Measurements from ENCODE around the gene EYA2.

EYA2 gene
- 0 reads per million in 3 donors for total RNA-seq

- Histone ChIP-seq H3K4me3 (ENCODE audit: insufficient read depth, low read depth, low read length, poor library complexity, severe bottlenecking) (no peak within 1 kb of the TSS), H3K27ac (ENCODE audit: insufficient read depth, low read length, poor library complexity, severe bottlenecking) (no peak within 1 kb of the TSS), H3K27me3 (replicated peaks; ENCODE audit: control insufficient read depth, insufficient read depth, low read length, poor library complexity, severe bottlenecking) (peaks cover 9% of the 10 kb centered on the region), H3K36me3 (ENCODE audit: control insufficient read depth, insufficient read depth, low read length) (no peaks in the 10 kb centered on the region), H3K9me3 (ENCODE audit: control insufficient read depth, low read length) (no peaks in the 10 kb centered on the region), H3K4me1 (ENCODE audit: control insufficient read depth, insufficient read depth, low read length, poor library complexity, severe bottlenecking) (no peaks in the 10 kb centered on the region)
- no peak for DNase-seq
These were observed at the start of gene EYA2 for GRCh38 chr20:46894579-46894958. EYA2 (plus strand) TSS chr20:46894843; CDS start chr20:46990011, 95,168 bp downstream.

GRCh38 chr20:46844965-46845364, 49.7 kb upstream of the EYA2 start:
- no peak overlapping the region for H3K4me3 ChIP-seq (ENCODE audit: insufficient read depth, low read depth, low read length, poor library complexity, severe bottlenecking)
- no peaks in the 10 kb centered on the region for H3K36me3 ChIP-seq (ENCODE audit: control insufficient read depth, insufficient read depth, low read length)
- no peaks in the 10 kb centered on the region for H3K4me1 ChIP-seq (ENCODE audit: control insufficient read depth, insufficient read depth, low read length, poor library complexity, severe bottlenecking)
- DNase-seq: no peak
- H3K9me3 ChIP-seq (ENCODE audit: control insufficient read depth, low read length): no peaks in the 10 kb centered on the region
- H3K27ac ChIP-seq (ENCODE audit: insufficient read depth, low read length, poor library complexity, severe bottlenecking): no peak overlapping the region
- no peaks in the 10 kb centered on the region for H3K27me3 ChIP-seq (replicated peaks; ENCODE audit: control insufficient read depth, insufficient read depth, low read length, poor library complexity, severe bottlenecking)

GRCh38 chr20:46849269-46849668, 45.4 kb upstream of the EYA2 start:
- Histone ChIP-seq H3K27ac (ENCODE audit: insufficient read depth, low read length, poor library complexity, severe bottlenecking) (no peak overlapping the region), H3K4me1 (ENCODE audit: control insufficient read depth, insufficient read depth, low read length, poor library complexity, severe bottlenecking) (no peaks in the 10 kb centered on the region), H3K9me3 (ENCODE audit: control insufficient read depth, low read length) (no peaks in the 10 kb centered on the region), H3K27me3 (replicated peaks; ENCODE audit: control insufficient read depth, insufficient read depth, low read length, poor library complexity, severe bottlenecking) (no peaks in the 10 kb centered on the region), H3K4me3 (ENCODE audit: insufficient read depth, low read depth, low read length, poor library complexity, severe bottlenecking) (no peak overlapping the region), H3K36me3 (ENCODE audit: control insufficient read depth, insufficient read depth, low read length) (no peaks in the 10 kb centered on the region)
- DNase-seq: no peak

GRCh38 chr20:46849751-46850150, 44.9 kb upstream of the EYA2 start:
- Histone ChIP-seq H3K27ac (ENCODE audit: insufficient read depth, low read length, poor library complexity, severe bottlenecking) (no peak overlapping the region), H3K9me3 (ENCODE audit: control insufficient read depth, low read length) (no peaks in the 10 kb centered on the region), H3K27me3 (replicated peaks; ENCODE audit: control insufficient read depth, insufficient read depth, low read length, poor library complexity, severe bottlenecking) (no peaks in the 10 kb centered on the region), H3K4me1 (ENCODE audit: control insufficient read depth, insufficient read depth, low read length, poor library complexity, severe bottlenecking) (no peaks in the 10 kb centered on the region), H3K36me3 (ENCODE audit: control insufficient read depth, insufficient read depth, low read length) (no peaks in the 10 kb centered on the region), H3K4me3 (ENCODE audit: insufficient read depth, low read depth, low read length, poor library complexity, severe bottlenecking) (no peak overlapping the region)
- no peak for DNase-seq

- DNase-seq: no peak
- H3K36me3 ChIP-seq (ENCODE audit: control insufficient read depth, insufficient read depth, low read length): no peaks in the 10 kb centered on the region
- H3K27me3 ChIP-seq (replicated peaks; ENCODE audit: control insufficient read depth, insufficient read depth, low read length, poor library complexity, severe bottlenecking): no peaks in the 10 kb centered on the region
- H3K27ac ChIP-seq (ENCODE audit: insufficient read depth, low read length, poor library complexity, severe bottlenecking): no peak overlapping the region
- H3K4me3 ChIP-seq (ENCODE audit: insufficient read depth, low read depth, low read length, poor library complexity, severe bottlenecking): no peak overlapping the region
- H3K4me1 ChIP-seq (ENCODE audit: control insufficient read depth, insufficient read depth, low read length, poor library complexity, severe bottlenecking): no peaks in the 10 kb centered on the region
- no peaks in the 10 kb centered on the region for H3K9me3 ChIP-seq (ENCODE audit: control insufficient read depth, low read length)
These were observed 44.2 kb upstream of the EYA2 start for GRCh38 chr20:46850416-46850815.

GRCh38 chr20:46850896-46851295, 43.7 kb upstream of the EYA2 start:
- no peaks in the 10 kb centered on the region for H3K4me1 ChIP-seq (ENCODE audit: control insufficient read depth, insufficient read depth, low read length, poor library complexity, severe bottlenecking)
- no peak for DNase-seq
- H3K27me3 ChIP-seq (replicated peaks; ENCODE audit: control insufficient read depth, insufficient read depth, low read length, poor library complexity, severe bottlenecking): no peaks in the 10 kb centered on the region
- no peak overlapping the region for H3K27ac ChIP-seq (ENCODE audit: insufficient read depth, low read length, poor library complexity, severe bottlenecking)
- no peaks in the 10 kb centered on the region for H3K36me3 ChIP-seq (ENCODE audit: control insufficient read depth, insufficient read depth, low read length)
- H3K4me3 ChIP-seq (ENCODE audit: insufficient read depth, low read depth, low read length, poor library complexity, severe bottlenecking): no peak overlapping the region
- H3K9me3 ChIP-seq (ENCODE audit: control insufficient read depth, low read length): no peaks in the 10 kb centered on the region

GRCh38 chr20:46851746-46852145, 42.9 kb upstream of the EYA2 start:
- no peaks in the 10 kb centered on the region for H3K27me3 ChIP-seq (replicated peaks; ENCODE audit: control insufficient read depth, insufficient read depth, low read length, poor library complexity, severe bottlenecking)
- H3K9me3 ChIP-seq (ENCODE audit: control insufficient read depth, low read length): no peaks in the 10 kb centered on the region
- H3K4me3 ChIP-seq (ENCODE audit: insufficient read depth, low read depth, low read length, poor library complexity, severe bottlenecking): no peak overlapping the region
- H3K36me3 ChIP-seq (ENCODE audit: control insufficient read depth, insufficient read depth, low read length): no peaks in the 10 kb centered on the region
- H3K4me1 ChIP-seq (ENCODE audit: control insufficient read depth, insufficient read depth, low read length, poor library complexity, severe bottlenecking): no peaks in the 10 kb centered on the region
- DNase-seq: no peak
- no peak overlapping the region for H3K27ac ChIP-seq (ENCODE audit: insufficient read depth, low read length, poor library complexity, severe bottlenecking)

GRCh38 chr20:46852313-46852712, 42.3 kb upstream of the EYA2 start:
- no peaks in the 10 kb centered on the region for H3K27me3 ChIP-seq (replicated peaks; ENCODE audit: control insufficient read depth, insufficient read depth, low read length, poor library complexity, severe bottlenecking)
- H3K4me1 ChIP-seq (ENCODE audit: control insufficient read depth, insufficient read depth, low read length, poor library complexity, severe bottlenecking): no peaks in the 10 kb centered on the region
- no peaks in the 10 kb centered on the region for H3K36me3 ChIP-seq (ENCODE audit: control insufficient read depth, insufficient read depth, low read length)
- no peak for DNase-seq
- no peak overlapping the region for H3K27ac ChIP-seq (ENCODE audit: insufficient read depth, low read length, poor library complexity, severe bottlenecking)
- H3K9me3 ChIP-seq (ENCODE audit: control insufficient read depth, low read length): no peaks in the 10 kb centered on the region
- H3K4me3 ChIP-seq (ENCODE audit: insufficient read depth, low read depth, low read length, poor library complexity, severe bottlenecking): no peak overlapping the region

GRCh38 chr20:46853926-46854325, 40.7 kb upstream of the EYA2 start:
- H3K9me3 ChIP-seq (ENCODE audit: control insufficient read depth, low read length): no peaks in the 10 kb centered on the region
- H3K4me1 ChIP-seq (ENCODE audit: control insufficient read depth, insufficient read depth, low read length, poor library complexity, severe bottlenecking): no peaks in the 10 kb centered on the region

GRCh38 chr20:46857061-46857831, 37.4 kb upstream of the EYA2 start:
- Histone ChIP-seq H3K4me3 (ENCODE audit: insufficient read depth, low read depth, low read length, poor library complexity, severe bottlenecking) (no peak overlapping the region), H3K4me1 (ENCODE audit: control insufficient read depth, insufficient read depth, low read length, poor library complexity, severe bottlenecking) (no peaks in the 10 kb centered on the region), H3K27ac (ENCODE audit: insufficient read depth, low read length, poor library complexity, severe bottlenecking) (no peak overlapping the region), H3K27me3 (replicated peaks; ENCODE audit: control insufficient read depth, insufficient read depth, low read length, poor library complexity, severe bottlenecking) (no peaks in the 10 kb centered on the region), H3K9me3 (ENCODE audit: control insufficient read depth, low read length) (no peaks in the 10 kb centered on the region), H3K36me3 (ENCODE audit: control insufficient read depth, insufficient read depth, low read length) (no peaks in the 10 kb centered on the region)
- DNase-seq: no peak

More at GRCh38 chr20:46853926-46854325, 40.7 kb upstream of the EYA2 start:
- Histone ChIP-seq H3K27me3 (replicated peaks; ENCODE audit: control insufficient read depth, insufficient read depth, low read length, poor library complexity, severe bottlenecking) (no peaks in the 10 kb centered on the region), H3K27ac (ENCODE audit: insufficient read depth, low read length, poor library complexity, severe bottlenecking) (no peak overlapping the region), H3K36me3 (ENCODE audit: control insufficient read depth, insufficient read depth, low read length) (no peaks in the 10 kb centered on the region), H3K4me3 (ENCODE audit: insufficient read depth, low read depth, low read length, poor library complexity, severe bottlenecking) (no peak overlapping the region)
- DNase-seq: no peak

Measured in effector memory CD4-positive, alpha-beta T cell (primary cell).